Activated CD4-positive, alpha-beta T cell treated with anti-CD3 and anti-CD28 coated beads, Interleukin-2, amount 50 U/mL, for 1 hour (primary cell): ENCODE data around the gene PIAS4.
"Not testable (repeated sequence)": the region's sequence is repeated elsewhere in the genome, so short reads cannot be mapped to it uniquely, and the experiment has no call there.

Experiments
- DNase-seq: peaks from one replicate; pipeline ENCODE4 v3.0.0-alpha.2; 2020

The PIAS4 gene, protein sequence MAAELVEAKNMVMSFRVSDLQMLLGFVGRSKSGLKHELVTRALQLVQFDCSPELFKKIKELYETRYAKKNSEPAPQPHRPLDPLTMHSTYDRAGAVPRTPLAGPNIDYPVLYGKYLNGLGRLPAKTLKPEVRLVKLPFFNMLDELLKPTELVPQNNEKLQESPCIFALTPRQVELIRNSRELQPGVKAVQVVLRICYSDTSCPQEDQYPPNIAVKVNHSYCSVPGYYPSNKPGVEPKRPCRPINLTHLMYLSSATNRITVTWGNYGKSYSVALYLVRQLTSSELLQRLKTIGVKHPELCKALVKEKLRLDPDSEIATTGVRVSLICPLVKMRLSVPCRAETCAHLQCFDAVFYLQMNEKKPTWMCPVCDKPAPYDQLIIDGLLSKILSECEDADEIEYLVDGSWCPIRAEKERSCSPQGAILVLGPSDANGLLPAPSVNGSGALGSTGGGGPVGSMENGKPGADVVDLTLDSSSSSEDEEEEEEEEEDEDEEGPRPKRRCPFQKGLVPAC

DNA sequence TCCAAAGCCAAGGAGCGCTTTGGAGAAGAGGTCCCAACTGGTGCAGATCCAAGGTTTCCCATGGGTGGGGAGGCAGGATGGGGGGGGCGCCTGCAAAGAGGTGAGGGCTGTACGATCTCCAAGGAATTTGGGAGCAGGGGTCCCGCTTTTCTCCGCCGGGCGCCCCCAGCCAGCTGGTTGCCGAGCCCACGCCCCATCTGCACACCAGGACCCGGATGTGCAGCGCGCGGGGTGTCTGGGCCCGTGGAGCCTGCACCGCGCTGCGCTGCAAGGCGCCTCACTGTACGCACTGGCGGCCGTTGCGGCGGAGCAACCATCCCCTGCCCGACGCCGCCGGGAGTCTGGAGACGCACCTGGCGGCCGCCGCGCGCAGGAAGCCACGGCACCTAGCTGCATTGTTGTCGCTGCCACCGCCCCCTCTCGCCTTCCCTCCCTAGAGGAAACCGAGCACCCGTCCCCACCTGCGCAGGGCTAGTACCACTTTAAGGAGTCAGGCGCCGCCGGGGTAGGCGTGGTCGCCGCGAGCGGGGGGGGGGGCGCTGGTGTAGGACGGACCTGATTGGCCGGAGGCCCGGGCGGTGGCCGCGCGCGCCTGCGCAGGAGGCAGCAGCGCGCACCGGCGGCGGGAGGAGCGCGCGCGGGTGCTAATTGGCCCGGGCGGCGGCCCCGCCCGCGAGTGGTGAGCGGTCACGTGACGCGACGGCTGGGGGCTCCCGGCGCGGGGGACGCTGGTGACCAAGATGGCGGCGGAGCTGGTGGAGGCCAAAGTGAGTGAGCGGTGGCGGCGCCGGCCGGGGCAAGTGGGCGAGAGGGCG is at the start of gene PIAS4:
TSS of gene PIAS4 (plus strand) at position 716 of the 815 bp plus-strand sequence. CDS start at position 741, 25 bp downstream.
- DNase-seq, result peak; percentile 95

DNA sequence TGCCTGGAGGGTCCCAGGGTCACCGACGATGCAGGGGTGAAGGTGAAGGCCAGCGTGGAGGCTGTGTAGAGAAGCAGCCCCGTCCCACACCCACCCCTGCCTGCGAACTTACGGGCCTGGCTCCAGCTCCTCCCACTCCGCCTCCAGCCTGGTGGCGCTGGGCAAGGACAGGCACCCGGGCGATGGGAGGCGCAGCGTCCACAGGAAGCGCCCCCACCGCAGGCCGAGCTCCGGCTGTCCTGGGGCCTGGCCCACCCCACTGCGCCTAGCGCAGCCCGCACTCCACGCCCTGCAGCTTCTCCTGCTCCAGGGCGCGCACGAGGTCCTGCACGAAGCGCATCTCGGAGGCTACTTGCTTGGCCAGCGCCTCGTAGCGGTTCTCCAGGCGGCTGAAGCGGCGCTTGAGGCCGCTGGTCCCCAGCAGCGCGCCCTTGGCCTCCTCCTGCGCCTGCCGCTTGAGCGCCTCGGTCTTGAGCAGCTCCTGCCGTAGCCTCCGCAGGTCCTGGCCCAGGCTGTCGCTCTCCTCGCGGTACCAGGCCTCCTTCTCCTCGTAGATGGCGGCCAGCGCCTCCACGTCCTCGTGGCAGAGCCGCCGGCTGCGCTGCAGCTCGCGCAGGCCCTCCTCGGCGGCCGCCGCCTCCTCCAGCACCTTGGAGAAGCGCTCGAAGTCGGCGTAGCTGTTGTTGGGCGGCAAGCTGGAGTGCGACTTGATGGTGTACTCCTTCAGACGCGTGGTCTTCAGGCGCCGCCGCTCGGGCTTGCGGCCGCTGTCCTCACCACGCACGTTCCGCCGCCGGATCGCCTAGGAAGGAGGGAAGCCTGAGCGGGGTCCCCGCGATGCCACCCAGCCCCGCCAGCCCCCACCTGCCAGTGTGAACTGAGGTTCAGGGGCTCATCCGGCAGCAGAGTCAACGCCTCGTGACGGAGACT is 48.4 kb upstream of the PIAS4 start:
- no peak for DNase-seq

DNA sequence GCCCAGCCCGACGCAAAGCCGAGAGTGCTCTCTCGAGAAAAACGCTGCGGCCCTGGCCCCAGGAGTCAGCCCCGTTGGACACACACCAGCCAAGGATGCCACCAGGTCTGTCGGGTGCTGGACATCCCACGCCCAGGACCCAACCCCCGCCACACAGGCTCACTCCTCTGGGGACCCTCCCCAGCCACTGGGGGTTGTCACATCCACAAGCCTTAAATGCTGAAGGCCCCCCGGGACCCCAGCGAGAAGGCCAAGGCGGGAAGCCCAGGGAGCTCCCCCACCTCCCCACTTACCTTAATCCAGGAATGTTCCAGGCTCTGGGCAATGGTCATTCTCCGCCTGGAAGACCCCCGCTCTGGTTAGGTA is 47.8 kb upstream of the PIAS4 start:
- no peak for DNase-seq

DNA sequence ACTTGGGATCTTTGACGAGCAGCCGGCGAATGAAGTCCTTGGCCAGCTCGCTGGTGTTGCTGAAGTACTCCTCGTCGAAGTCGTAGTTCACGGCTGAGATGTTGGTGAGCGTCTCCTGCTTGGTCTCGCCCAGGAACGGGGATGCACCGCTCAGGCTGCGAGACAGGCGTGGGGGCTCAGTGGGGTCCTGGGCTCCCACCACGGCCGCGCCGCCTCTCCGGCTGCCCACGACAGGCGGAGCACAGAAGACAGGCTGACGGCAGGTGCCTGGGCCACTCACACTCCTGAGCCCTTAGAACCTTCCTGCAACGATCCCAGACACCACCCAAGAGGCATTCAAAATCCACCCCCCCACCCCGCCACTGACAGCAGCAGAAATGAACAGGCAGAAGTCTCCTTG is 46.5 kb upstream of the PIAS4 start:
- DNase-seq, result no peak

DNA sequence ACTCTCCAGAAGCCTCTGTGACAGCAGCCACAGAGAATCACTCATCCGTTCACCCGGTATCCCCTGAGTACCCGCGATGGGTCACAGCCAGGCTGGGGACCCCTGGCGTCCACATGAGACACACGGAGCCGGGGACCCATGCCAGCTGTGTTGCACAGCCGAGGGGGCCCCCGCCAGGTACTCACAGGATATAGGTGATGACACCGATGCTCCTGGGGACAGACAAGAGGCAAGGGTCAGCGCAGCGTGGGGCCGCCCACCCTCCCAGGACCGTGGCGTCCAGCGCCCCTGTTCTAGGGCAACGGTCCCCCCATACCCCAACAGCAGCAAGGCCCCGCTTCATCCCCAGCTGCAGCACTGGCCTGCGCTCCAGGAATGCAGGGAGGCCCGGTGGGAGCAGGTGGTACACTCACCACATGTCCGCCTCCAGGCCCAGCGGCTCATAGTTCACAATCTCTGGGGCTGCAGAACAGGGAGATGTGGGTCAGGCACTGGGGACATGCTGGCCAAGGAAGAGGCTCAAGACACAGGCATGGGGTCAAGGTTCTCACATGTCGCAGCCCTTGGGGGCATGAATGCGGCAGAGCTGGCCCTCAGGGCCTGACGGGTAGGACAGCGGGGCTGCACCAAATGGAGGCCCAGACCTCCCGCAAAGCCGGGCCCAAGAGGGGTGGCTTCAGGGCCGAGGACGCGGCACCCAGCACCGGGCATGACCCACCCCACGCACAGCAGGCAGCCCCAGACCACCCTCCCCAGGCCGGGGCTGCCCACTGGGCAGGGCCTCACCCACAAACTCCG is 43.9 kb upstream of the PIAS4 start:
- DNase-seq, result no peak

DNA sequence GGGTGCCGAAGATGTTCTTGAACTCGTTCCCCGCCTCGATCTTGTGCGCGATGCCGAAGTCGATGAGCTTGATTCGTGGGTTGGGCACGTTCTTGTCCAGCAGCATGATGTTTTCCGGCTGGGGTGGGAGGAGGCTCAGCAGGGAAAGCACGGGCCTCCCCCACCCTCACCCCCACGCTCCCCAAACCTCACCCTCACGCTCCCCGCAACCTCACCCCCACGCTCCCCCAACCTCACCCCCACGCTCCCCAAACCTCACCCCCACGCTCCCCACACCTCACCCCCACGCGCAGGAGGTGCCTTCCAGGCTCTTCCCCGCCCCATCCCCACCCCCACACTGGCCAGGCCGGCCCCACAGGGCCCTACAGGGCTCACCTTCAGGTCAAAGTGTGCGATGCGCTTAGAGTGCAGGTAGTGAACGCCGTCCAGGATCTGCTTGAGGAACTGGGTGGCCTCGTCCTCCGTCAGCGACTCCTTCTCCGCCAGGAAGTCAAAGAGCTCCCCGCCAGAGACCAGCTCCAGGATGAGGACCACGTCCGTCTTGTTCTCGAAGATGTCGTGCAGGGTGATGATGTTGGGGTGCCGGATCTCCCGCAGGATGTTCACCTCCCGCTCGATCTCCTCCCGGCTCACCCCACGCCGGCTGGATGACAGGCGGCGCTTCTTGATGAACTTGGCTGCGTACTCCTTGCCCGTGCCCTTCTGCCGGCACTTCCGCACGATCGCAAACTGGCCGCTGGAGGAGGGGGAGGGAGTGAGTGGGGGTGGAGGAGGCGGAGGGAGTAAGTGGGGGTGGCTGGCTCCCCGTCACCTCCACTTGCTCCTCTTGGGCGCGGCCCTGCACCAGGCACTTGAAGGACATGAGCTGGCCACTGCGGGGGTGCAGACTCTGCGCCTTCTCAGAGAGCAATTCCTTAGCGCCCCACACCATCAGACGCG is 43.0 kb upstream of the PIAS4 start:
- DNase-seq, result no peak

DNA sequence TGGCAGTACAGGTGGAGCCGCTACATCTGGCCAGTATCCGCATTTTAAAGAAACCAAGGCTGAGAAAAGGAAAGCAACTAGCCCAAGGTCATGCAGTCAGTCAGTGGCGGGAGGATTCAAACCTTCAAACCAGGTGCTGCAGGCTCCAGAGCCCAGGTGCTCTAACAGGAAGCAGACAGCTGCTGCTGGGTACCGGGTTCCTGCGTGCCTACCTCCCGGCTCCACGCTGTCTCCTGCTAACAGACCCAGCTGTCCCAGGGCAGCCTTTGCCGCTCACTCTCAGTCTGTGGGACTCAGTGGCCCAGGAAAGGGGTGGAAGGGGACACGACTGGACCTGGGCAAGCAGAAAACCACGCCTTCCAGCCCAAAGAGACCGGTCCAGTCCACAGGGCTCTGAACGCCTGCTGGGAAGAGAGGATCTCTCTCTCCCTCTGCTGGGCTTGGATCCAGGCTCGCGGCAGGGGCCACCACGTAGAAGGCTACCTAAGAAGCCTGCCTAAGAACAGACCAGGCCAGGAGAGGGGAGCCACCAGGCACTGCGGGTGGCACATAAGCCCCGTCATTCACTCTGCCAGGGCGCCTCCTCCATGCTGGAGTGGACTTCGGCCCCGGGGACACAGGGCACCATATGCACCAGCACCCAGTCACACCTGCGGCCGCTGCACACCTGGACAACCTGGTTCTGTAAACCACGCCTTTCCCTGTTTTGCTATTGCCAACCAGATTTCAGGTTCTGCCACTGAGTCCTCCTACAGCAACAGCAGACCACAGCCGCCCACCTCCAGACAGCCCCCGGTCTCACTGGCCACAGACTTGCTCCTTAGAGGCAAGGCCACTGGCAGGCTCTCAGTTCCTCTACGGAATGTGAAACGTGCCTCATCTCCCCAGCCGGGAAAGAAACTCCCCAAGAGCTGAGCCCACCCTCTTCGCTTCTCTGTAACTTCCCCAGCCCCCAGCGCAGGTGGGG is 41.2 kb upstream of the PIAS4 start:
- no peak for DNase-seq

DNA sequence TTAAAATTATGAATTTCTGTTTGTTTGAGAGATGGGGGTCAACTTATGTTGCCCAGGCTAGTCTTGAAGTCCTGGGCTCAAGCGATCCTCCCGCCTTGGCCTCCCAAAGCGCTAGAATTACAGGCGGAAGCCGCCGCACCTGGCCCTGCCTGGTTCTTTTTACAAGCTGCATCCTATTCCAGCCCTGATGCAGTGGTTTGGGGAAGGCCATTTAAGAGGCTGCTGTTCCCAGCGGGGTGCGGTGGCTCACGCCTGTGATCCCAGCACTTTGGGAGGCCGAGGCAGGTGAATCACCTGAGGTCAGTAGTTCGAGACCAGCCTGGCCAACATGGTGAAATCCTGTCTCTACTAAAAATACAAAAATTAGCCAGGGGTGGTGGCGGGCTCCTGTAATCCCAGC is 39.6 kb upstream of the PIAS4 start:
- not testable (repeated sequence) for DNase-seq

DNA sequence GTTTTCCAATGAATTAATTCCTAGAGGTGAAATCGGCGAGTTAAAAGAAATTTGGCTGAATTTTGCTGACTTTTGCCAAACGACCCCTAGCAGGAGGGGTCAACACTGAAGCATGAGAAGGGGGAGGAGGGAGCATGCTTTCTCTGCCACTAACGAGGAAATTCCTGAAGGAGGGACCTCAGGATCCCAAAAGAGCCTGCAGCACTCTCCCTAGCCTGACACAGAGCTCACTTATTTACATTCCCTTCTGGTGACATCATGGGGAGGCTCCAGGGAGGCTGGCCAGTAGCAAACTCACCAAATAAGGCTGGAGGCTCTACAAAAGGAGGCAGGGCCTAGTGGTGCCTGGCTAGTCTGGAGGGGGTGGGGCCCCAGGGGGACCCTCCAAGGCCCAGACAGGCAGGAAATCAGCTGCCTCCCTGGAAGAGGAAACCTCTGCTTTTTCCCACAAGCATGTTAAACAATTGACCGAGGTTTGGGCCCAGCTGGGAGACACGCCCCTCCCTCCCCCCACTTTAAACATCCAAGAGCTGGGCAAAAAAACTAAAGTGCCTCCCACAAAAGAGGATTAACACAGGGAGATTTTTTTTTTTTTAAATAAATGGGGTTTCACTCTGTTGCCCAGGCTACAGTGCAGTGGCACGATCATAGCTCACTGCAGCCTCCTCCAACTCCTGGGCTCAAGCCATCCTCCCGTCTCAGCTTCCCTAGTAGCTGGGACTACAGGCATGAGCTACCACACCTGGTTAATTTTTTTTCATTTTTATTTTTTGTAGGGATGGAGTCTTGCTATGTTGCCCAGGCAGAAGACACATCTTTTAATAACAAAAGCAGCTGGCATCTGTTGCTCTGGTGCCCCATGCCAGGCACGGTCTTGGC is 38.7 kb upstream of the PIAS4 start:
- DNase-seq, result no peak

DNA sequence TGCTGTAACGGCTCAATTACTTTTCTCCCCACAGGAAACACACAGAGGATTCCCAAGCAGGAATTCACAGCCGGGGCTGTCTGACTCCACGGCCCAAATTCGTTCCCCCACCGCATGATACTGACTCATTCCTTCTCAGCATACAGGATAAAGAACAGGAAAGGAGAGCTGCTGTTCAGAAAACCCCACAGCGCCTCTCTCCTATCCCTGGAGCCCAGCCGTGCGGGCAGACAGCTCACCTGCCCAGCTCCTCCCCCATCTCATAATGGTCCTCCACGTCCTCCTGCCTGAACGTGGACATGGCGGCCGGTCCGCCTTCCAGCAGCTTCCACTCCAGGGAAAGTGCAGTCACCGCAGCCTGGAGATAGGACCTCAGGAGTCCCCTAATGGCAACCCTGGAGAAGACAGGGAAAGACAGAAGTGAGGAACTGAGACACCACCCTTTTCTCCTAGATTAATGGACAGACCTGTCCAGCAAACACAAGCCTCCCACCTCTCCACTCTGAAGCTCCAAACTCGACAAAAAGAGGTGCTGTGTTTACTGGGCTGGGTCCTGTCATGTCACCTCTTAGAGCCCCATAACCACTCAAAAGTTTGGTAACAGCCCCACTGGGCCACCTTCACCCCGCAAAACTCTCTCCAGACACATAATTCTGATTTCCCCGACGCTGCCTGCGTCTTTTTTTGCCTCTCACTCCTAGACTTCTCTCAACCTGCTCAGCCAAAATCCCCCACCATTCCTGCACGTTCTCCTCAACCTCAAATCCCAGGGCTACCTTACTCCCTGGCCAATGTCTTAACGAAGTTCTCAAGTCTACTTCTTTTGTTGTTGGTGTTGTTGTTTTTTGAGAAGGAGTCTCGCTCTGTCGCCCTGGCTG is 37.9 kb upstream of the PIAS4 start:
- DNase-seq, result no peak

DNA sequence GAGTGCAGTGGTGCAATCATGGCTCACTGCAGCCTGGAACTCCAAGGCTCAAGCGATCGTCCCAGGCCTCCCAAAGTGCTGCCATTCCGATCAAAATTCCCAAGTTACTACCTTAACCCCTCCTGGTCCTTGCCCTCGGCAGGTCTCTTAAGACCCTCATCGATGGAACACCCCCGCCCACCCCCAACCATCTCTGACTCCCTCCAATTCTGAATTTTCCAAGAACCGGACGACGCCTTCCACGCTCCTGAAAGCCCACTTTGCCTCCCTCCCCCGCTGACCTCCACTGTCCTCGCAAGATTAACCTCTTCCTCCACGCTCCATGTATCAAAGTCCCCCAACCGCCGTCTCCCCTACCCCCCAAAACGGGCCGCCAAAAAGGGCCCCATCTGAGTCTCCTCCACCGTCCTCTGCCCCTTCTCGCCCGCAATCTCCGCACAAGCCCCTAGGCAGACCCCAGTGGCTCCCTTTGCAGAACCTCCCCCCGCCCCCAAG is 37.2 kb upstream of the PIAS4 start:
- no peak for DNase-seq

DNA sequence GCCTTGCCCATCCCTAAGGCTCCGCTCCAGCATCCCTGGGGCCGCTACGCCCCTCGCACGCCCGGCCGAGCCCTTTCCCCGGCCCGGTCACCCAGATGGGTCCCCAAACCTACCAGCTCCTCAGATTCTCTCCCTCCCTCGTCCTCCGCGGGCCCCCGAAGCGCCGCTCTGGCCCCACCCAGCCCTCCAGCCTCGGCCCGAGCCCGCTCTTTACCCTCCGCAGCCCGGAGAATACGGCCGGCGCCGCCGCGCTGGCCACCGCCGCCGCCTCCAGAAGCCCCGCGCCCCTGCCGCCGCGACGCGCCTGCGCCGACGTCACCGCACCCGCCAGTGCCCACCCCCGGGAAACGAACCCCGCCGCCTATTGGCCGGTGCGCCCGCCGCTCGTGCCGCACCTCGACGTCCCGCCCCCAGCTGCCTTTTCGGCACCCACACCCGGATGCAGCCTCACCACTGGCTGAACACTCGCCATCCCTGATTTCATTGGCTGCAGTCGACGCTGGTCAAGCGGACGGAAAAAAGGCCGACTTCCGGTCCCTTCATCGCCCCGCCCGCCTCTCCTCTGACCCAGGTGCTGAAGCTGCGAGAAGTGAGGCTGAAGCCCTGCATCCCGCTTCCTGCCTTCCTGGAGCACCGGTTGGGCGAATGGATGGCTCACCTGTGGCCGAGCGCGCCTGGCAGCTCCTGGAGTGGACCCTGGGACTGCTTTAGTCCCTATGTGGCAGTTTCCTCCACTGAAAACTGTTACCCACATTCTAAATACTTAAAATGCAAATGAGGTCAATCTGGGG is 36.5 kb upstream of the PIAS4 start, which contains the start of gene DAPK3:
TSS of gene DAPK3 (minus strand) at position 292 of the 791 bp plus-strand sequence. CDS start 1,364 bp downstream, outside the sequence.
- DNase-seq, result peak; percentile 89

DNA sequence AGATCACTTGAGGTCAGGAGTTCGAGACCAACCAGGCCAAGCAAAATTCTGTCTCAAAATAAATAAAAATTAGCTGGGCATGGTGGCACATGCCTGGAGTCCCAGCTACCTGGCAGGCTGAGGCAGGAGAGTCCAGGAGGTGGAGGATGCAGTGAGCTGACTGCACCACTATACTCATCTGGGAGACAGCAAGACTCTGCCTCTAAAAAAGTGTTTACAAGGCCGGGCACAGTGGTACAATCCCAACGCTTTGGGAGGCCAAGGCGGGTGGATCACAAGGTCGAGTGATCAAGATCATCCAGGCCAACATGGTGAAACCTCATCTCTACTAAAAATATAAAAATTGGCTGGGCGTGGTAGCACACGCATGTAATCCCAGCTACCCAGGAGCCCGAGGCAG is 32.4 kb upstream of the PIAS4 start:
- no peak for DNase-seq

DNA sequence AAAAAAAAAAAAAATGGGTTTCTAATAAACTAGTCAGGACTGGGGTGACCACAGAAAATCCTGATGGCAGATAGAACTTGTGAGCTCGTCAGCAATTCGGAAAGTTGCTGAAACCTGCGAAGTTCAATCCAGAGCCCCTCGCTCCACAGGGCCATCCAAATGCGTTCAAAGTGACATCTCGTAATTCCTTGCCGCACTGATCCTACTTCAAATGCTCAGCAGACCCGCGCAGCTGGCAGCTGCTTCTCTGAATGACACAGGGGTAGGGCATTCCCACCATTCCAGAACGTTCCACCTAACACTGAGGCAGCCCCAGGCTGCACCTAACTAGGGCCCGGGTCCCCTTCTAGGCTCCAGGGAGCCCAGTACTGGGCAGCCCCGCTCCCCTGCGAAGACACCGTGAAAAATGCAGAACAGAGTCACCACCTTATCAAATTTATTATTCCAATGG is 31.9 kb upstream of the PIAS4 start:
- DNase-seq, result no peak

DNA sequence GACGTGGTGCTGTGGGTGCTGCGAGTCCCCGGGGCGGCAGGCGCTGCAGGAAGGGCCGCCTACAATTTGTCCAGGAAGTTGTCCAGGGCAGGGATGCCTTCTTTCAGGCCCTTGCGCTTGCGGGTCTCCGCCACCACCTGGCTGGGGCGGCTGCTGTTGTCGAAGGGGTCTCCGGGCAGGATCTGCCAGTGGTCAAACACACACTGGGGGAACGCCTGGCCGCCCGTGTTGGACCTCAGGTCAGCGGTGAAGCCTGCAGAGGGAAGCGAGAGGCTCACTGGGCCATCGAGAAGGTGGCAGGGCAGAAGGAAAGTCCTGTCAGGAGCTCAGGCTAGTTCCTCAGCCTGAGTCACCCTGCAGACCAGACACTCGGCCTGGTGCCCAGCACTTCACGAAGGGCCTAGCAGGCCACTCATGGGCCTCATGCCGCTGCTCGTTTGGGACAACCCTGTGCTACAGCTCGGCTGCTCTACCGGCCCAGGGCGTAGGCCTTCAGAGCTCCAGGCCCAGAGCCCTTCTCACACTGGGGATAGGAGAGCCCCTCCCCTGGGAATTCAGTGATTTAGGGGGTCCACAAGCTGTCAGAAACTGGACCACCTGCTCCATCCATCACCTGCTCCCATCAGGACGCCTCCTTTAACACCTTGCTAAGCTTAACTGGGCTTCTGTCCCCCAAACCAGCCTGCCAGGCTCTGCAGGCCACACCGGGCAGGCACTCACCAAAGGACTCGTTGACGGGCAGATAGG is 30.9 kb upstream of the PIAS4 start:
- no peak for DNase-seq
